ENCODE results near the gene TRRAP. TPM values are rescaled to one million over a fixed set of nuclear protein-coding genes. Genes with fewer than 3 reads are reported as not detected.

Gene TRRAP
- polyA plus RNA-seq, 1 donor, result 24.7 TPM

DNA sequence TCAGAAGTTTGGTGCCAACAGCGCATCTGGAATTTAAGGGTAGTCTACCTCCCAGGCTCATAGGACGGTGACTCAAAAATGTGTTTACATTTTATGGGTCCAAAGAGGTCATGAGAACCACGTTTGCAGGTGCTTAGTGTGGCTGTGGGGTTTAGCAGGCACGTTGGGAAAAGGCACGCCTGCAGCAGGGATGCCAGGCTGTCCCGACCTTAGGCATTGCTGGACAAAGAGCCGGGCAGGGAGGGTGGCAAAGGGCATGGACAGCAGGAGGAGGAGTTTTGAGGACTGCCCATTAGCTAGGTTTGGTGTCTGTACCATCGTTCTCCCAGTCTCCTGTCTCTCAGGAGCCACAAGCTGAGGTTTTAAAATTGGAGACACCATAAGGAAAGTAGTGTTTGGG is 104.4 kb downstream of the TRRAP start:
- H3K9me3 ChIP-seq (ENCODE audit: control insufficient read depth, low read depth, low read length), result peaks cover 3% of the 10 kb centered on the region
- WGBS (ENCODE audit: insufficient coverage, low lambda C conversion rate), result no CpG with 5 or more reads among the region's 8 CpGs
- no peak overlapping the region for H3K27ac ChIP-seq (ENCODE audit: low read length)

DNA sequence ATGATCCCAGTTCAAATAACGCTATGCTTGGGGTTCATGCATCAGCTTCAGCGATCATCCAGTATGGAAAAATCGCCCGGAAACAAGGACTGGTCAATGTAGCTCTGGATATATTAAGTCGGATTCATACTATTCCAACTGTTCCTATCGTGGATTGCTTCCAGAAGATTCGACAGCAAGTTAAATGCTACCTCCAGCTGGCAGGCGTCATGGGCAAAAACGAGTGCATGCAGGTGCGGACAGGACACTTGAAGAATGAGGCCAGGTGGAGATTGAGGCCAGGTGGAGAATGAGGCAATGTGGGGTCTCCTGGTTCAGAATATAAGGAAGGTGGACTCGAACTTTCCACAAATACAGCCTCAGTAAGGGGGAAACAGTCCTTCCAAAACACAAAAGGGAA is 105.8 kb downstream of the TRRAP start:
- no peak overlapping the region for H3K4me3 ChIP-seq (ENCODE audit: low read length)
- H3K9me3 ChIP-seq (ENCODE audit: control insufficient read depth, low read depth, low read length), result peaks cover 3% of the 10 kb centered on the region
- 95% methylated on average over 3 of the region's 11 CpGs for WGBS (ENCODE audit: insufficient coverage, low lambda C conversion rate)
- no peak overlapping the region for H3K27ac ChIP-seq (ENCODE audit: low read length)
- H3K36me3 ChIP-seq (ENCODE audit: control insufficient read depth, insufficient read depth, low read length), result peaks cover 90% of the 10 kb centered on the region
- no peaks in the 10 kb centered on the region for H3K4me1 ChIP-seq (ENCODE audit: control insufficient read depth, insufficient read depth, low read length)
- no peaks in the 10 kb centered on the region for H3K27me3 ChIP-seq (ENCODE audit: control insufficient read depth, insufficient read depth, low read length)
- no peak for DNase-seq

More for the DNA sequence above, 104.4 kb downstream of the TRRAP start:
- Histone ChIP-seq H3K4me3 (ENCODE audit: low read length) (no peak overlapping the region), H3K36me3 (ENCODE audit: control insufficient read depth, insufficient read depth, low read length) (peaks cover 90% of the 10 kb centered on the region), H3K27me3 (ENCODE audit: control insufficient read depth, insufficient read depth, low read length) (no peaks in the 10 kb centered on the region), H3K4me1 (ENCODE audit: control insufficient read depth, insufficient read depth, low read length) (no peaks in the 10 kb centered on the region)
- DNase-seq, result no peak

DNA sequence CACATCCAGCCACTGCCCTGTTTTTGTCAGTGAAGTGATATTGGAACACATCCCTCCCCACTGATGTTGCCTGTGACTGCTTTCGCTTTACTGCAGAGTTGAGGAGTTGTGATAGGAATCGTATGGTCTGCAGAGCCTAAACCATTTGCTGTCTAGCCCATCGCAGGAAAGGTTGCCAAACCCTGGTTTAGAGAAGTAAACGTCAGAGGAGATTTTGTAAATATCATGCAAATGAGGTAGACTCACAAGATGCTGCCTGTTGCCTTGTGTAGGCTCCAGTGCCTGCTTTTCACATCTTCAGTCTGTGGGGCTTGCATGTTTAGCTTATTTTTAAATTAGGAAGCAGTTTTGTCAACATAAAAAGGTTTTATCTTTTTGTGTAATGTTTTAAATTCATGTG is 107.1 kb downstream of the TRRAP start:
- H3K36me3 ChIP-seq (ENCODE audit: control insufficient read depth, insufficient read depth, low read length), result peaks cover 90% of the 10 kb centered on the region
- DNase-seq, result no peak
- no peaks in the 10 kb centered on the region for H3K4me1 ChIP-seq (ENCODE audit: control insufficient read depth, insufficient read depth, low read length)
- H3K27ac ChIP-seq (ENCODE audit: low read length), result no peak overlapping the region
- WGBS (ENCODE audit: insufficient coverage, low lambda C conversion rate), result no CpG with 5 or more reads among the region's 4 CpGs
- peaks cover 3% of the 10 kb centered on the region for H3K9me3 ChIP-seq (ENCODE audit: control insufficient read depth, low read depth, low read length)
- no peaks in the 10 kb centered on the region for H3K27me3 ChIP-seq (ENCODE audit: control insufficient read depth, insufficient read depth, low read length)
- H3K4me3 ChIP-seq (ENCODE audit: low read length), result no peak overlapping the region

DNA sequence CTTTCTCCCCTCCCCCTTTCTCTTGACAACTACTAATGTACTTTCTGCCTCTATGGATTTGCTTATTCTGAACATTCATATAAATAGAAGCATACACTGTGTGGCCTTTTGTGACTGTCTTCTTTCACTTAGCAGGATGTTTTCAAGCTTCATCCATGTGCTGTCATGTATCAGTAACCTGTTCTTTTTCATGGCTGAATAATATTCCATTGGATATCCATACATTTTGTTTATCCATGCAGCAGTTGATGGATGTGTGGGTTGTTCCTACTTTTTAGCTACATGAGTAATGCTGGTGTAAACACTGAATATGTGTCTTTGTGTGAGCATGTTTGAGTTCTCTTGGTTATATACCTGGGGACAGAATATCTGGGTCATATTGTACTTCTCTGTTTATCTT is 107.6 kb downstream of the TRRAP start:
- Histone ChIP-seq H3K36me3 (ENCODE audit: control insufficient read depth, insufficient read depth, low read length) (peaks cover 88% of the 10 kb centered on the region), H3K9me3 (ENCODE audit: control insufficient read depth, low read depth, low read length) (peaks cover 3% of the 10 kb centered on the region), H3K27me3 (ENCODE audit: control insufficient read depth, insufficient read depth, low read length) (no peaks in the 10 kb centered on the region), H3K4me1 (ENCODE audit: control insufficient read depth, insufficient read depth, low read length) (no peaks in the 10 kb centered on the region), H3K27ac (ENCODE audit: low read length) (no peak overlapping the region), H3K4me3 (ENCODE audit: low read length) (no peak overlapping the region)
- DNase-seq, result no peak

DNA sequence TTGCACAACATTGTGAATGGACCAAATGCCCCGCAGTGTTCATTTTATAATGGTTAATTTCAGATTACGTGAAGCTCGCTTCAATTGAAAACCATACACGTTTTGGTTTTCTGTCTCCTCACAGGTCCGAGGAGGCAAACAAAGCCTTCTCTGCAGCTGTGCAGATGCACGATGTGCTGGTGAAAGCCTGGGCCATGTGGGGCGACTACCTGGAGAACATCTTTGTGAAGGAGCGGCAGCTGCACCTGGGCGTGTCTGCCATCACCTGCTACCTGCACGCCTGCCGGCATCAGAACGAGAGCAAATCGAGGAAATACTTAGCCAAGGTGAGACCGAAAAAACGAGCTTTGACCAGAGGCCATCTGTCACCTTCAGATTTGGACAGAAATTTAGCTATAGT is 110.3 kb downstream of the TRRAP start:
- Histone ChIP-seq H3K4me1 (ENCODE audit: control insufficient read depth, insufficient read depth, low read length) (no peaks in the 10 kb centered on the region), H3K27me3 (ENCODE audit: control insufficient read depth, insufficient read depth, low read length) (no peaks in the 10 kb centered on the region), H3K4me3 (ENCODE audit: low read length) (no peak overlapping the region), H3K27ac (ENCODE audit: low read length) (no peak overlapping the region), H3K9me3 (ENCODE audit: control insufficient read depth, low read depth, low read length) (no peaks in the 10 kb centered on the region), H3K36me3 (ENCODE audit: control insufficient read depth, insufficient read depth, low read length) (peaks cover 90% of the 10 kb centered on the region)
- no peak for DNase-seq
- no CpG with 5 or more reads among the region's 15 CpGs for WGBS (ENCODE audit: insufficient coverage, low lambda C conversion rate)

DNA sequence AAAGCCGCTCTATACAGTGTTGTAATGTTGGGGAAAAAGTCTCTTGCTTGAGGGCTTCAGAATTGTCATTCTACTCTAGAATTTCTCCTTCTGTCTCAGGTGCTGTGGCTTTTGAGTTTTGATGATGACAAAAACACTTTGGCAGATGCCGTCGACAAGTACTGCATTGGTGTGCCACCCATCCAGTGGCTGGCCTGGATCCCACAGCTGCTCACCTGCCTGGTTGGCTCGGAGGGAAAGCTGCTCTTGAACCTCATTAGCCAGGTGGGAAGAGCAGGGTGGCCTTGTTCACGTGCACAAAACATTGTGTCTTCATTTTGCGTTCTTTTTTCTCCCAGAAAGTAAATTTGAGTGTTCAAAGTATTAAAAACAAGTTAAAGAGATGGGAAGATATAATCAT is 112.0 kb downstream of the TRRAP start:
- Histone ChIP-seq H3K27ac (ENCODE audit: low read length) (no peak overlapping the region), H3K4me1 (ENCODE audit: control insufficient read depth, insufficient read depth, low read length) (no peaks in the 10 kb centered on the region), H3K9me3 (ENCODE audit: control insufficient read depth, low read depth, low read length) (no peaks in the 10 kb centered on the region), H3K27me3 (ENCODE audit: control insufficient read depth, insufficient read depth, low read length) (no peaks in the 10 kb centered on the region), H3K36me3 (ENCODE audit: control insufficient read depth, insufficient read depth, low read length) (peaks cover 94% of the 10 kb centered on the region), H3K4me3 (ENCODE audit: low read length) (no peak overlapping the region)
- DNase-seq, result no peak
- 100% methylated on average over 1 of the region's 6 CpGs for WGBS (ENCODE audit: insufficient coverage, low lambda C conversion rate)

DNA sequence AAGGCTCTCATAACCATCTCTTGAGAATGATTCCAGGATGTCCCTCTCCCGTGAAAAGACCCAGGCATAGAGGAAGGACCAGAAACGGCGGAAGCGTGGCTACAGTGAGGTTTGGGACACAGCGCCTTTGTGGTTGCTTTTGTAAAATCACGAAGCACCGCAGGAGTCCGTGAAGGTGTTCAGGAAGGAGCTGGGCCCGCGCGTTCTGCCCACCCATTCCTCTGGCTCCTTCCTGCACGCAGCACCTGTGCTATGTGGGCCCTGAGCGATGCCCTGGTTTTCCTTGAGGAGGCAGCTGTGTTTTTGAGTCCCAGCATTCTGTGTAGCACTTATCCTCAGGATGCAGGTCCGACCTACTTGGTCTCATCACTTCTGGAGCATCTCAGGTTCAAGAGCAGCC is 112.8 kb downstream of the TRRAP start:
- H3K27me3 ChIP-seq (ENCODE audit: control insufficient read depth, insufficient read depth, low read length), result no peaks in the 10 kb centered on the region
- WGBS (ENCODE audit: insufficient coverage, low lambda C conversion rate), result 80% methylated on average over 2 of the region's 14 CpGs
- H3K27ac ChIP-seq (ENCODE audit: low read length), result no peak overlapping the region
- DNase-seq, result no peak
- H3K36me3 ChIP-seq (ENCODE audit: control insufficient read depth, insufficient read depth, low read length), result peaks cover 94% of the 10 kb centered on the region
- no peak overlapping the region for H3K4me3 ChIP-seq (ENCODE audit: low read length)
- no peaks in the 10 kb centered on the region for H3K9me3 ChIP-seq (ENCODE audit: control insufficient read depth, low read depth, low read length)
- H3K4me1 ChIP-seq (ENCODE audit: control insufficient read depth, insufficient read depth, low read length), result no peaks in the 10 kb centered on the region

DNA sequence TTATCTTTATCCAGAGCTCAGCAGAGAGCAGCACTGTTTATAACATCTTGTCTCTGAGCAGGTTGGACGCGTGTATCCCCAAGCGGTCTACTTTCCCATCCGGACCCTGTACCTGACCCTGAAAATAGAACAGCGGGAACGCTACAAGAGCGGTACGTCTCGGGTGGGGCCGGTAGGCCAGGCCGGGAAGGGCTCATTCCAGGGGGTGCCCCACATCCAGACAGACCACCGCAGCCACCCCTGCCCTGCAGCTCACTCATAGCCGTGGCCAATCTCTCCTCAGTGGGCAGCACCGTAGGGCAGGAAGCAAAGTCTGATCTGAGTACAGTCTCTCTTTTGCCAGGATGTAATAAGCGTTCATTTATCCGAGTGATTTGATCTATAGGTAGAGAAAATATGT is 113.7 kb downstream of the TRRAP start:
- Histone ChIP-seq H3K36me3 (ENCODE audit: control insufficient read depth, insufficient read depth, low read length) (peaks cover 94% of the 10 kb centered on the region), H3K9me3 (ENCODE audit: control insufficient read depth, low read depth, low read length) (no peaks in the 10 kb centered on the region), H3K27me3 (ENCODE audit: control insufficient read depth, insufficient read depth, low read length) (no peaks in the 10 kb centered on the region), H3K4me1 (ENCODE audit: control insufficient read depth, insufficient read depth, low read length) (no peaks in the 10 kb centered on the region), H3K27ac (ENCODE audit: low read length) (no peak overlapping the region), H3K4me3 (ENCODE audit: low read length) (no peak overlapping the region)
- WGBS (ENCODE audit: insufficient coverage, low lambda C conversion rate), result 100% methylated on average over 2 of the region's 16 CpGs
- DNase-seq, result no peak

DNA sequence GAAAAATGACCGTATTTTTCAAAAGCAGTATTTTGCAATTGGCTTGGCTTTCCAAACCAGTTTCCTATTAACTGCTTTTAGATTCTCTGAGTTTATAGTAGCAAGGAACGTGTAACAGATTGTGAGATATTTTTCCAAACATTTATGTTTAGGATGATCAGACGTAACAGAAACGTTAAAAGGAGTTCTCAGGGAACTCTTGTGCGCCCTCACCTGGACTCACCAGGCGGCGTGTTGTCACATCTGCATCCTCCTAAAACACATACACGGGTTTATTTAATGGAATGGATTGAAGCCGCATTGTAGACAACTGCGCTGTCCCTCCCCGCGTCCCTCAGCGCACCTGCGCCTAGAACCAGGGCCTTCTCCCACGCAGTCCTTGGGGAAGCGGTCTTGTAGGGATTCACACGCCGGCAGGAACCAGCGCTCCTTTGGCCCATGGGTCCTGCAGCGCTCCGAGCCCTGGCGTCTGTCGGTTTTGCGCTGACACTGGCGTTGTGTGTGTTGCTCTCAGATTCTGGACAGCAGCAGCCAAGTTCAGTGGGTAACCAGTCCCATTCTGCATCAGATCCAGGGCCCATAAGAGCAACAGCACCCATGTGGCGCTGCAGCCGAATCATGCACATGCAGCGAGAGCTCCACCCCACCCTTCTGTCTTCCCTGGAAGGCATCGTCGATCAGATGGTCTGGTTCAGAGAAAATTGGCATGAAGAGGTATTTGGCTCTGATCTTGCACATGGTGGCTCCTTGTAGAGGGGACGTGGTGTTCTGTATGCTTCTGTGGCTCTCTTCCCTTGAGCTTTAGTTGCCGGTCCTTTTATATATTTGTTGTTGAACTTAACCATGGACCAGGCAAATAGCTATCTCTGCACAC is 114.9 kb downstream of the TRRAP start:
- WGBS (ENCODE audit: insufficient coverage, low lambda C conversion rate), result 100% methylated on average over 2 of the region's 32 CpGs
- Histone ChIP-seq H3K36me3 (ENCODE audit: control insufficient read depth, insufficient read depth, low read length) (peaks cover 82% of the 10 kb centered on the region), H3K4me1 (ENCODE audit: control insufficient read depth, insufficient read depth, low read length) (no peaks in the 10 kb centered on the region), H3K27me3 (ENCODE audit: control insufficient read depth, insufficient read depth, low read length) (no peaks in the 10 kb centered on the region), H3K27ac (ENCODE audit: low read length) (no peak overlapping the region), H3K9me3 (ENCODE audit: control insufficient read depth, low read depth, low read length) (no peaks in the 10 kb centered on the region), H3K4me3 (ENCODE audit: low read length) (no peak overlapping the region)
- DNase-seq, result no peak

DNA sequence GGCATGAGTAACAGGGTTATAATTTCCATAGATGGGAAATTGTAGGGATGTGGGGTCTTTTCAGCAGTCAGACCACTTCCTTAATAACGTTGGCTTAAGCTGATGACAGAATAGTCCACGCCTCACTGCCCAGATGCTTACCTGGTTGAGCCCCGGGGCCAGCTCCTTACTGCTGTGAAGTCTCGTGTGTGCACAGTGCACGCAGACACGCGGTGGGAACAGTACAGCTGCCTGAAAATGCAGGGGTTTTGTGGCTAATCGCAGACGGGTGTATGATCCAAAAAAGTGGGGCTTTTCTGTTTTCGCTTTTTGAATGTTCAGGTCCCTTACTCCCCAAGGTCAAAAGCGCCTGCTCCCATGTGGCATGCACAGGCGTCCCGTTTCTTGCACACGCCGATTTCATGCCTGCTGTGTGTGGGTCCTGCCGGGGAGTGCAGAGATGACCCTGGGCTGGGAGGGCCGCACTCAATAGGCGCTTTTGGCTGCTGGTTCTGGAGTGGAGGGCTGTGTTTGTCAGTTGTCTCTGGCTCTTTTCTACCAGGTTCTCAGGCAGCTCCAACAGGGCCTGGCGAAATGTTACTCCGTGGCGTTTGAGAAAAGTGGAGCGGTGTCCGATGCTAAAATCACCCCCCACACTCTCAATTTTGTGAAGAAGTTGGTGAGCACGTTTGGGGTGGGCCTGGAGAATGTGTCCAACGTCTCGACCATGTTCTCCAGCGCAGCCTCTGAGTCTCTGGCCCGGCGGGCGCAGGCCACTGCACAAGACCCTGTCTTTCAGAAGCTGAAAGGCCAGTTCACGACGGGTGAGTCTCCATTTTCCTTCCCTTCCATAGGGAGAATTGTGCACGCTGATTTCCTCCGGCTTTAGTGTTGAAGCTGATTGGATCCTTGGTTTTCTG is 116.0 kb downstream of the TRRAP start:
- no CpG with 5 or more reads among the region's 34 CpGs for WGBS (ENCODE audit: insufficient coverage, low lambda C conversion rate)
- no peak overlapping the region for H3K4me3 ChIP-seq (ENCODE audit: low read length)
- H3K36me3 ChIP-seq (ENCODE audit: control insufficient read depth, insufficient read depth, low read length), result peaks cover 77% of the 10 kb centered on the region
- no peaks in the 10 kb centered on the region for H3K4me1 ChIP-seq (ENCODE audit: control insufficient read depth, insufficient read depth, low read length)
- H3K27ac ChIP-seq (ENCODE audit: low read length), result no peak overlapping the region
- no peaks in the 10 kb centered on the region for H3K9me3 ChIP-seq (ENCODE audit: control insufficient read depth, low read depth, low read length)
- H3K27me3 ChIP-seq (ENCODE audit: control insufficient read depth, insufficient read depth, low read length), result no peaks in the 10 kb centered on the region
- no peak for DNase-seq
